LNCaP clone FGC (cell line): ENCODE data around the gene TACC3.

ENCODE experiments used
- DNase-seq: peaks from one replicate; pipeline ENCODE4 v3.0.0-alpha.2; 2011; ENCODE audit warnings: low read depth
- H3K4me3 ChIP-seq: 2 replicates; pipeline ENCODE4 v1.5.1; 2011; ENCODE audit warnings: mild to moderate bottlenecking, low read depth, low read length, control low read depth
- TF ChIP-seq, protein P1 (sequence below): IDR thresholded peaks from 2 replicates; pipeline ENCODE4 v1.5.1; 2012; ENCODE audit warnings: mild to moderate bottlenecking; ENCODE audit not compliant: control insufficient read depth, insufficient read depth; ENCODE audit errors: extremely low read depth

TACC3 gene

DNA sequence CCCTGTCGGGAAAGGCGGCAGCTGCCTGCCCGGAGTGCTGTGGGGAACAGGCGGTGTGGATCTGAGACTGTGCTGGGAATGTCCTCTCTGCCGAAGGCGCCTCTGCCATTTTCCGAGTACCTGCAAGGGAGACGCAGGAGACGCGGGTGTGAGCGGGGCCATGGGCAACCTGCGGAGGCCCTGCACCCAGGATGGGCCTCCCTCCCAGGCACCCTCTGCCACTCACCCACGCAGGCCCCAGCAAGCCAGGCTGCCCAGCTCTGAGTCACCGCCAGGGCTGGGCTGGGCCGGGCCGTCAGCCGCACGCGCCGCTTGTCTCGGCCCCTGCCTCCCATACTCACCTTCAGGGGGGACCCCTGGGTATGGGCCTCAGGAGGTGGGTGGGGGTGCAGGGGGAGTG is 68.2 kb downstream of the TACC3 start:
- H3K4me3 ChIP-seq, result no peak overlapping the region
- TF ChIP-seq, protein P1, sequence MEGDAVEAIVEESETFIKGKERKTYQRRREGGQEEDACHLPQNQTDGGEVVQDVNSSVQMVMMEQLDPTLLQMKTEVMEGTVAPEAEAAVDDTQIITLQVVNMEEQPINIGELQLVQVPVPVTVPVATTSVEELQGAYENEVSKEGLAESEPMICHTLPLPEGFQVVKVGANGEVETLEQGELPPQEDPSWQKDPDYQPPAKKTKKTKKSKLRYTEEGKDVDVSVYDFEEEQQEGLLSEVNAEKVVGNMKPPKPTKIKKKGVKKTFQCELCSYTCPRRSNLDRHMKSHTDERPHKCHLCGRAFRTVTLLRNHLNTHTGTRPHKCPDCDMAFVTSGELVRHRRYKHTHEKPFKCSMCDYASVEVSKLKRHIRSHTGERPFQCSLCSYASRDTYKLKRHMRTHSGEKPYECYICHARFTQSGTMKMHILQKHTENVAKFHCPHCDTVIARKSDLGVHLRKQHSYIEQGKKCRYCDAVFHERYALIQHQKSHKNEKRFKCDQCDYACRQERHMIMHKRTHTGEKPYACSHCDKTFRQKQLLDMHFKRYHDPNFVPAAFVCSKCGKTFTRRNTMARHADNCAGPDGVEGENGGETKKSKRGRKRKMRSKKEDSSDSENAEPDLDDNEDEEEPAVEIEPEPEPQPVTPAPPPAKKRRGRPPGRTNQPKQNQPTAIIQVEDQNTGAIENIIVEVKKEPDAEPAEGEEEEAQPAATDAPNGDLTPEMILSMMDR, result no peak
- DNase-seq, result no peak

DNA sequence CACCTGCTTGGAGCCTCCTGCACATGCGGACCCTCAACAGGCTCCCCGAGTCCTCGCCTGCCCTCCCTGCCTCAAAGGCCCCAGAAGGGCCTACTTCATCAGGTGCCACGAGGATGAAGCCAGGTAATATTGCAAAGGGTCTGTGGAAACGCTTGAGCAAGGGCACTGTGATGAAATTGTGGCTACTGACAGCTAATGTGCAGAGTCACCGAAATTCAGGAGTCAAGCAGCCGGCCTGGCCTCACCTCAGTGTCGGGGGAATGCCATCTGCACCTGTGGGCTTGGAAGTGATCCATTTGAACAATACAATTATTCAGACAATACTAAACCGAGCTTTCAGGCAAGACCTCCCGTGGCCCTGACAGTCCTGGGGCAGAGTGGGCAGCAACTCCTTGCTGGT is 68.7 kb downstream of the TACC3 start:
- TF ChIP-seq, protein P1, result no peak
- no peak for DNase-seq
- H3K4me3 ChIP-seq, result no peak overlapping the region

DNA sequence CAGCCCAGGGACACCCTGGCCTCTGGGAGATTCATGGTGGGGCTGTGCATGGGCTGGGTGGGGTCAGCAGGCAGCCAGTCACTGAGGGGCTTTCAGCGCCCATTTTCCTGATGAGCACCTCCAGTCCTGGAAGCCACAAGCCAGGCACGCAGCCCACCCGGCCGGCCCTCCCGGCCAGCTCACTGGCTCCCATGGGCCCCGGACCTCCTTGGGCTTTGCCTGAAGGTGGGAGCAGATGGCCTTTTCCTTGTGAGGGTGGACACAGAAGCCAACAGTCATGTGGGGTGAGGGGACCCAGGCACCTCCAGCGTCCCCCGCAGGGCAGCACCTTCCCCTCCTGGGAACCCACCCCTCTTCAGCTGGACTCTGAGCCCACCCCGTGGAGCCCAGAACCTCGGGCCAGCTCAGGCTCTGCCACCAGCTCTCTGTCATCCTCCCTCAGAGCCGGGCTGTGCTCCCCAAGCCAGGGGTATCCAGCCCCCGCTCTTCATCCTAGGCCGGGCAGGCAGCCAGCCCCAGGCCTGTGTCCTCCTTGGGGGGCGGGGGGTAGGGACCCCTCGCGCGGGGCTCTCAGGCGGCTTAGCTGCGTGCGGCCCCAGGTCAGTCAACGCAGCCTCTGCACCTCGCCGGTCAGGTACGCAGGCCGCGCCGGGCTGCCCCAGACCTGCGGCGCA is 71.0 kb downstream of the TACC3 start:
- TF ChIP-seq, protein P1, result no peak
- H3K4me3 ChIP-seq, result no peak overlapping the region
- DNase-seq, result no peak

DNA sequence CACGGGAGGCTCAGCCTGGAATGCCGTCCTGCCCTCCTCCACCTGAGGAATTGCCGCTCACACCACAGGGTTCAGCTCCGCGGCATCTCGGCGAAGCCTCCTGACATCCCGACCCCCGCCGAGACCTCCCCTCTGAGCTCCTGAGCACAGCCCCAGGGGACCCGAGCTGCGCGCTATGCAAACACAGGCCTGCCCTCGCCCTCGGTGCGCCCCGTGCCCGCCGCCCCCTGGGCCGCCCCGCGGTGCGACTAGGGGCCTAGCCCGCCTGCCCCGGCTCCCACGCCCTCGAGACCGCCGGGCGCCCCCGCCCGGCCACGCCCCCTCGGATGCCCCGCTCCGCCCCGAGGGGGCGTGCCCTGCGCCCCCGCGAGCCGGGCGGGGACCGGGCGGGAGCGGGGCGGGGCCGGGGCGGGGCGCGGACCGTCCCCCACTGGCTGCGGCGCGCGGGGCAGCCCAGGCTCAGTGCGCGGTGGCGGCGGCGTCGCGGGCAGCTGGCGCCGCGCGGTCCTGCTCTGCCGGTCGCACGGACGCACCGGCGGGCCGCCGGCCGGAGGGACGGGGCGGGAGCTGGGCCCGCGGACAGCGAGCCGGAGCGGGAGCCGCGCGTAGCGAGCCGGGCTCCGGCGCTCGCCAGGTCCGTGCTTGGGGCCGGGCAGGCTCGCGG is 71.6 kb downstream of the TACC3 start, which contains the start of gene FGFR3:
Gene FGFR3, plus strand, starts transcription at position 462 of the 664 bp plus-strand sequence. CDS start 642 bp downstream, outside the sequence.
- TF ChIP-seq, protein P1, result no peak
- no peak for DNase-seq
- peak within 1 kb of the TSS; percentile 44 for H3K4me3 ChIP-seq

DNA sequence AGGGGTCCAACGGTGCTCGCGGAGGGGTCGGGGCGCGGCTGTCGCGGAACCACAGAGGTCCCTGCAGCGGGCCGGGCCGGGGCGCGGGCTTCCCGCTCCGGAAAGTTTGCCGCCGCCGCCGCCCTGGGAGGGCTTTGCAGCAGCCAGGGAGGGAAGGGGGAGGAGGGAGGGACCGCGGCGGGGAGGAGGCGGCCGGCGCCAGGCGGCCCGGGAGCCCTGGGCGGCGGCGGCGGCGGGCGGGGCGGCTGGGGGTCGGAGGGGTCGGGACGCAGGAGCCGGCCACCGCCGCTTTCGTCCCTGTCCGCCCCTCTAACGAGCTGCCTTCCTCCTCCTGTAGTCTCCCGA is 72.1 kb downstream of the TACC3 start:
- TF ChIP-seq, protein P1, result no peak
- peak overlapping the region; percentile 21 for H3K4me3 ChIP-seq
- DNase-seq, result no peak

DNA sequence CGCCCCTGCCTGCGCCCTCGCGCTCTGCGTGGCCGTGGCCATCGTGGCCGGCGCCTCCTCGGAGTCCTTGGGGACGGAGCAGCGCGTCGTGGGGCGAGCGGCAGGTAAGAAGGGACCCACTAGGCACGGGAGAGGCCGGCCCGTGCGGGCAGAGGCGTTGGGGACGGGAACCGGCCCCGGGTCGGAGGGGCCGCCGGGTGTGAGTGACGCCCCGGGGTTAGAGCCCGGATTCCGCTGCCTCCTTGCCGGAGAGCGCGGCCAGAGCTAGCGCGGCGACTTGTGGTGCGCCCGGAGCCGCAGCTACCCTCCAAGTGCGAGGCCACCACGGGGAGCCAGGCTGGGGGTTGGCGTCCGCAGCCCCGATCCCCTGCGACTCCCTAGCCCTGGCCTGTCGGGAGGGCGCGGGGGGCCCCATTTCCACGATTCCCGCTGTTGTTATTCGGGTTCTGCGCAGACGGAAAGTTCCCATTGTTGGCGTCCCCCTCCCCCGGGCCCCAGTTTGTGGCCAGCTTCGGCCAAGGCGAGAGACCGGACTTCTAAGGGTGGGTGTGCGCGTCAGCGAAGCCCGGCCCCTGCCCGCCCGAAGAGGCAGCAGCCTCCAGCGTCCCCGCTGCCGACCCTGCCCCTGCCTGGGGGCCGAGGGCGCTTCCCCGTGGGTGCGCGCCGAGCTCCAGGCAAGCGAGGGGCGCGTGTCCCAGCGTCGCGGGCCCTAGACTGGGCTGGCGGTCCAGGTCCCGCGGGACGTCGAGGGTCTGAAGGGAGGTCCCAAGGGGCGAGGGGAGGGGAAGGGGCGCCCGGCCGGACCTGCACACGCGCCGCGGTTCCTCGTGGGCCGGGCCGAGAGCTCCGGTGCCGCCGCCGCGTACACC is 72.9 kb downstream of the TACC3 start:
- TF ChIP-seq, protein P1, result no peak
- peak overlapping the region; percentile 44 for H3K4me3 ChIP-seq
- no peak for DNase-seq
